Stomach (tissue), 9 donors: ENCODE measurements around the gene SUCO. TPM values are rescaled to one million over a fixed set of nuclear protein-coding genes. Genes with fewer than 3 reads are reported as not detected.

ENCODE experiments used
- DNase-seq, 2 donors: peaks; one replicate each; pipeline versions ENCODE4 v3.0.0 to v3.0.0-alpha.2; 2013 to 2019
- H3K27ac ChIP-seq, 5 donors: fragments of 200-600 bp in 4 of 5; sonication (generic) in 4 of 5; one replicate each; pipeline ENCODE4 v1.5.1; 2013 to 2019; ENCODE audit warnings: mild to moderate bottlenecking in 1 of 5, moderate library complexity in 1 of 5
- H3K27me3 ChIP-seq, 3 donors: fragments of 200-600 bp; sonication (generic); one replicate each; pipeline ENCODE4 v1.5.1; 2017 to 2019; ENCODE audit warnings: mixed run types in 1 of 3
- H3K36me3 ChIP-seq, 4 donors: fragments of 200-600 bp; sonication (generic); 1 replicate in 3 of 4; 2 replicates in 1 of 4; pipeline ENCODE4 v1.5.1; 2016 to 2019
- H3K4me1 ChIP-seq, 4 donors: fragments of 200-600 bp; sonication (generic); one replicate each; pipeline ENCODE4 v1.5.1; 2016 to 2019
- H3K4me3 ChIP-seq, 4 donors: fragments of 200-600 bp; sonication (generic) in 3 of 4; one replicate each; pipeline ENCODE4 v1.5.1; 2016 to 2019; ENCODE audit warnings: mild to moderate bottlenecking in 1 of 4
- H3K9me3 ChIP-seq, 4 donors: fragments of 200-600 bp; sonication (generic); one replicate each; pipeline ENCODE4 v1.5.1; 2016 to 2019
- EP300 ChIP-seq: sonication (generic); formaldehyde crosslinking; IDR thresholded peaks from one replicate; pipeline ENCODE4 v1.6.1; 2017; ENCODE audit warnings: antibody characterized with exemption
- POLR2A ChIP-seq, 4 donors: fragments of 450-650 bp; IDR thresholded peaks; one replicate each; pipeline ENCODE4 v1.6.1; 2016; ENCODE audit warnings: antibody characterized with exemption in 4 of 4, control low read depth in 2 of 4, mild to moderate bottlenecking in 1 of 4, moderate library complexity in 1 of 4
- POLR2AphosphoS5 ChIP-seq, 3 donors: sonication (generic); formaldehyde crosslinking; IDR thresholded peaks; one replicate each; pipeline ENCODE4 v1.6.1; 2016; ENCODE audit warnings: antibody characterized with exemption in 3 of 3
- WGBS, 5 donors: extraction: QIAGEN DNeasy Blood & Tissue Kit in 3 of 5; methylation state at CpG; one replicate each; pipeline versions ENCODE4 v1.1.5 to v1.1.7; 2013 to 2018; 5-methylcytosine and 5-hydroxymethylcytosine counted together
- intact Hi-C: fragments of 100-400 bp; cut with DNase I; formaldehyde crosslinking; loops from one replicate; pipeline ENCODE4 v1.15.1; 2023; ENCODE audit warnings: low total_unique reads
- polyA plus RNA-seq, 3 donors: library from polyadenylated mRNA; stranded (reverse); fragments of 200-250 nt; gene quantifications; one replicate each; pipeline ENCODE4 v1.2.3, GENCODE V29; 2013
- total RNA-seq, 5 donors: library from RNA; depleted of rRNA; stranded (reverse); fragments of >200 nt; gene quantifications; one replicate each; pipeline versions ENCODE4 v1.1.0 to v1.2.3, GENCODE V29; 2014 to 2016
- TF ChIP-seq, protein P1 (sequence below), 7 experiments: fragments of 450-650 bp in 4 of 7; fragments of 200-600 bp in 3 of 7; sonication (generic) in 3 of 7; IDR thresholded peaks; one replicate each; pipeline ENCODE4 v1.5.1; 2016 to 2019; ENCODE audit warnings: antibody characterized with exemption in 7 of 7, control low read depth in 2 of 7, mild to moderate bottlenecking in 1 of 7
- donor health status: healthy with polysubstance abuse.
- donor health status: Bipolar disorder and iron deficiency.
- donor health status: healthy.

Gene SUCO
- total and polyA plus RNA-seq, 8 donors, result 4.9 to 83.7 (median 15.8) TPM

DNA sequence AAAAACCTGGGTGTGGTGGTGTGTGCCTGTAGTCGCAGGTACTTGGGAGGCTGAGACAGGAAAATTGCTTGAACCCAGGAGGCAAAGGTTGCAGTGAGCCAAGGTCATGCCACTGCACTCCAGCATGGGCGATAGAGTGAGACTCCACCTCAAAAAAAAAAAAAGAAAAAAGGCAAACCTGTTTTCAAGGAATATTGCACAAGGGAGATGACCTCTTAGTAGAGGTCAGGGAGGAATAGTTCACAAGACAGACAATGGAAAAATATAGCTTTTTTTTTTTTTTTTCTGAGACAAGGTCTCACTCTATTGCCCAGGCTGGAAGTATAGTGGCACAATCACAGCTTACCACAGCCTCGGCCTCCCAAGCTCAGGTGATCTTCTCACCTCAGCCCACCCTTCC is 22.5 kb upstream of the SUCO start:
- TF ChIP-seq POLR2A (IDR thresholded peaks at IDR 0.05) (no peak), EP300 (no peak), POLR2AphosphoS5 (IDR thresholded peaks at IDR 0.05) (no peak)
- TF ChIP-seq, protein P1, sequence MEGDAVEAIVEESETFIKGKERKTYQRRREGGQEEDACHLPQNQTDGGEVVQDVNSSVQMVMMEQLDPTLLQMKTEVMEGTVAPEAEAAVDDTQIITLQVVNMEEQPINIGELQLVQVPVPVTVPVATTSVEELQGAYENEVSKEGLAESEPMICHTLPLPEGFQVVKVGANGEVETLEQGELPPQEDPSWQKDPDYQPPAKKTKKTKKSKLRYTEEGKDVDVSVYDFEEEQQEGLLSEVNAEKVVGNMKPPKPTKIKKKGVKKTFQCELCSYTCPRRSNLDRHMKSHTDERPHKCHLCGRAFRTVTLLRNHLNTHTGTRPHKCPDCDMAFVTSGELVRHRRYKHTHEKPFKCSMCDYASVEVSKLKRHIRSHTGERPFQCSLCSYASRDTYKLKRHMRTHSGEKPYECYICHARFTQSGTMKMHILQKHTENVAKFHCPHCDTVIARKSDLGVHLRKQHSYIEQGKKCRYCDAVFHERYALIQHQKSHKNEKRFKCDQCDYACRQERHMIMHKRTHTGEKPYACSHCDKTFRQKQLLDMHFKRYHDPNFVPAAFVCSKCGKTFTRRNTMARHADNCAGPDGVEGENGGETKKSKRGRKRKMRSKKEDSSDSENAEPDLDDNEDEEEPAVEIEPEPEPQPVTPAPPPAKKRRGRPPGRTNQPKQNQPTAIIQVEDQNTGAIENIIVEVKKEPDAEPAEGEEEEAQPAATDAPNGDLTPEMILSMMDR (IDR thresholded peaks at IDR 0.05), result no peak

DNA sequence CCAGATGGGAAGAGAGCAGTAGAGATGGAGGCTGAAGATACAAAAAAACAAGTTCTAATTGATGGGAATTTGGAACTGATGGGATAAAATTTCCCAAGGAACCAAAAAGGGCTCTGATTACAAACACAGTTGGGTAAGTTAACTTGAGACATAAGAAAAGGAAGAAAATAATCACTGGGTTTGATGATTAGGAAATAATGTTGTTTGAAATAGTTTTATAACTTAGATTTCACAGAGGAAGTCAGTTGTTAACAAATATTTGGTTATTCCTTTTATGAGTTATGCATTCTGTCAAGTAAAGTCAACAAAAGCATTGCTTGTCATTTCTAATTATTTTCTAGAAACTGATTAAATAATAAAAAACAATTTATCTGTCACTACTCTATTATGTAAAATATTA is 20.4 kb upstream of the SUCO start:
- Histone ChIP-seq H3K9me3 (peaks cover 0 to 7% (median 0%) of the 10 kb centered on the region in 4 donors), H3K36me3 (no peaks in the 10 kb centered on the region), H3K27me3 (no peaks in the 10 kb centered on the region), H3K27ac (no peak overlapping the region), H3K4me1 (peaks cover 0 to 3% (median 0%) of the 10 kb centered on the region in 4 donors), H3K4me3 (no peak overlapping the region)
- intact Hi-C loops, result no loop called here
- no peak for DNase-seq
- TF ChIP-seq POLR2A (IDR thresholded peaks at IDR 0.05), result no peak
- no peak for TF ChIP-seq POLR2AphosphoS5 (IDR thresholded peaks at IDR 0.05)
- TF ChIP-seq, protein P1 (IDR thresholded peaks at IDR 0.05), result no peak
- no peak for TF ChIP-seq EP300

More for the DNA sequence above, 22.5 kb upstream of the SUCO start:
- Histone ChIP-seq H3K36me3 (no peaks in the 10 kb centered on the region), H3K4me3 (no peak overlapping the region), H3K9me3 (peaks cover 0 to 7% (median 0%) of the 10 kb centered on the region in 4 donors), H3K27ac (no peak overlapping the region), H3K27me3 (no peaks in the 10 kb centered on the region), H3K4me1 (no peaks in the 10 kb centered on the region)
- no peak for DNase-seq
- 87 to 96% (median 94%) methylated on average over 3 of the region's 3 CpGs for WGBS, 5 donors
- intact Hi-C loops, result no loop called here

DNA sequence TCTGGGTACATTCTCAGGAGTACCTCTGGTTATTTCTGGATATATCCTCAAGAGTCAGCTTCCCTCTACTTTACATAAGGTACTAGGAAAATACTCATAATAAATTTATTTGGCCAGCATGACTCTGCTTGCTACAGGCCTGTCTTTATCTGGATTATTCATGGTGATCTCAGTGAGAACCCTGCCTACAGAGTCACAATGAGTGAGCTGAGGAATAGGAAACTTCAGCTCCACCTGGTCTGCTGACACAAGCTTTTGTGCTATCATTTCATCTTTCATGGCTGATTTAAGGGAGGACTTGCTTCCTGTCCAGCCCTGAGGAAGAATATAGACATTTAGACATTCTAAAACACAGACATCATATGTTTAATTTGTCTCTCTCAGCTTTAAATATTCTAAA is 19.5 kb upstream of the SUCO start:
- H3K27me3 ChIP-seq, result no peaks in the 10 kb centered on the region

DNA sequence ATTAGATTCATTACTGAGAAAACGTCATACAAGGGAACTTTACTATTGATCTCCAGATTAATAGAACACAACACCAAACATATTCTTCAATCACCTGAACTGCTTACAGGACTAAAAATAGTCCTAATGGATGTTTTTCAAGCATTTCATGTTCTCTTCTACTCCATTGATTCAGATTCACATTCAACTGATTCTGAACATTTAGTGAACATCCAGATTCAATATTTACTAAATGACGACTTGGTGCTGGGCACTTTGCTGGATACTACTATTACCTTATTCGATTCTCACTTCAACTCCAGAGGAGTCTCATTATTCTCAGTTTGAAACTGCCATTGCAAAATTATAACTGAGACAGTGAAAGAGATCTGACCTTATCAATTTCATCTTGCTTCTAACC is 18.8 kb upstream of the SUCO start:
- WGBS, 5 donors, result 75 to 88% (median 80%) methylated on average over 3 of the region's 3 CpGs
- no peak for TF ChIP-seq POLR2A (IDR thresholded peaks at IDR 0.05)
- TF ChIP-seq EP300, result no peak
- no peak for TF ChIP-seq POLR2AphosphoS5 (IDR thresholded peaks at IDR 0.05)
- TF ChIP-seq, protein P1 (IDR thresholded peaks at IDR 0.05), result no peak

More for the DNA sequence above, 19.5 kb upstream of the SUCO start:
- H3K9me3 ChIP-seq, result peaks cover 0 to 7% (median 0%) of the 10 kb centered on the region in 4 donors
- intact Hi-C loops, result no loop called here
- DNase-seq, result no peak
- H3K36me3 ChIP-seq, result no peaks in the 10 kb centered on the region
- H3K4me3 ChIP-seq, result no peak overlapping the region
- H3K27ac ChIP-seq, result no peak overlapping the region
- H3K4me1 ChIP-seq, result peaks cover 0 to 3% (median 0%) of the 10 kb centered on the region in 4 donors
- TF ChIP-seq EP300 (no peak), POLR2AphosphoS5 (IDR thresholded peaks at IDR 0.05) (no peak), POLR2A (IDR thresholded peaks at IDR 0.05) (no peak)
- TF ChIP-seq, protein P1 (IDR thresholded peaks at IDR 0.05), result no peak

More for the DNA sequence above, 18.8 kb upstream of the SUCO start:
- intact Hi-C loops, result no loop called here
- no peak for DNase-seq
- H3K9me3 ChIP-seq, result peaks cover 0 to 7% (median 0%) of the 10 kb centered on the region in 4 donors
- H3K27me3 ChIP-seq, result no peaks in the 10 kb centered on the region
- H3K4me3 ChIP-seq, result no peak overlapping the region
- no peak overlapping the region for H3K27ac ChIP-seq
- H3K4me1 ChIP-seq, result peaks cover 0 to 3% (median 0%) of the 10 kb centered on the region in 4 donors
- no peaks in the 10 kb centered on the region for H3K36me3 ChIP-seq
